Measurements from ENCODE around the gene PLPP7. TPM values are rescaled to one million over a fixed set of nuclear protein-coding genes. Genes with fewer than 3 reads are reported as not detected.
A peak's percentile ranks its signal among the peaks of the same experiment; 100 is the strongest.
"Not testable (repeated sequence)": the region's sequence is repeated elsewhere in the genome, so short reads cannot be mapped to it uniquely, and the experiment has no call there.

Gene PLPP7
- total RNA-seq (2012; rRNA removed), result 16.0 and 16.6 TPM in 2 replicates

DNA sequence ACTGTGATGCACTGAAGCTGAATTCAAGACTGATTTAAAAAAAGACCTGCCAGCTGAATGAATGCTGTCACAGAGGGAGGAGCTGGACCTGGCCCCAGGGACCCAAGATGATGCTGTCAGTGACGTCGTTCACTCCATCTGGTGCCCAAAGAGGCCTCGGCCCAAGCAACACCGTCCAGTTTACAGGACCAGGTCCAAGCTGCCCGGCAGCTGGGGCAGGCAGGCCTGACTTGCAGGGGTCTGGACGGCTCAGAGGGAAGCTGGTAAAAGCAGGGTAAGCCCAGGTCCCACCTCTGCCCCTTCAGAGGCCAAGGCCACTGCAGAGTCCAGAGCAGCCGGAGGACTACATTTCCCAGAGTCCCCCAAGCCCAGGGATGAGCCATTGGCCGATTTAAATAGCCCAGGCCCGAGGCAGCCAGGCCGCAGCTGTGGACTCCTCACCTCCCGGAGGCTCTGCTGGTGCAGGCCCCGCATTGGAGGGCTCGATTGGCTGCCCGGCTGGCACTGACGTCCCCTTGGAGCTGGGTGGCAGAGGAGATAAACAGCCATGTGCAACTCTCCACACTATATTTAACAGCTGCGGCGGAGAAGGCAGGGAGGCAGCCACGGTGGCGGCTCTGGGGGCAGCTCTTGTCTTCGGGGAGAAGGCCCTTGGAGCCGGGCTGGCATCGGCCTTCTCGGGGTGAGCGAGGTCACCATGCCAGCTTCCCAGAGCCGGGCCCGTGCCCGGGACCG lies at the start of gene PLPP7:
TSS of gene PLPP7 (plus strand) at position 423 of the 735 bp plus-strand sequence. CDS start at position 698, 275 bp downstream.
- peak within 1 kb of the TSS; percentile 86 for H3K9ac ChIP-seq (ENCODE audit: low read depth, low read length)
- H3K36me3 ChIP-seq (ENCODE audit: insufficient read depth, low read length), result no peaks in the 10 kb centered on the region
- no peaks in the 10 kb centered on the region for H3K27me3 ChIP-seq (ENCODE audit: control insufficient read depth, insufficient read depth, low read length)
- no peaks in the 10 kb centered on the region for H3K9me3 ChIP-seq (replicated peaks; ENCODE audit: low read length)
- peak within 1 kb of the TSS; percentile 73 for H3K4me3 ChIP-seq (ENCODE audit: low read length)
- H3K4me2 ChIP-seq (ENCODE audit: low read length), result peak within 1 kb of the TSS; percentile 93
- peaks cover 21% of the 10 kb centered on the region for H3K4me1 ChIP-seq (ENCODE audit: control insufficient read depth, insufficient read depth, low read length)

DNA sequence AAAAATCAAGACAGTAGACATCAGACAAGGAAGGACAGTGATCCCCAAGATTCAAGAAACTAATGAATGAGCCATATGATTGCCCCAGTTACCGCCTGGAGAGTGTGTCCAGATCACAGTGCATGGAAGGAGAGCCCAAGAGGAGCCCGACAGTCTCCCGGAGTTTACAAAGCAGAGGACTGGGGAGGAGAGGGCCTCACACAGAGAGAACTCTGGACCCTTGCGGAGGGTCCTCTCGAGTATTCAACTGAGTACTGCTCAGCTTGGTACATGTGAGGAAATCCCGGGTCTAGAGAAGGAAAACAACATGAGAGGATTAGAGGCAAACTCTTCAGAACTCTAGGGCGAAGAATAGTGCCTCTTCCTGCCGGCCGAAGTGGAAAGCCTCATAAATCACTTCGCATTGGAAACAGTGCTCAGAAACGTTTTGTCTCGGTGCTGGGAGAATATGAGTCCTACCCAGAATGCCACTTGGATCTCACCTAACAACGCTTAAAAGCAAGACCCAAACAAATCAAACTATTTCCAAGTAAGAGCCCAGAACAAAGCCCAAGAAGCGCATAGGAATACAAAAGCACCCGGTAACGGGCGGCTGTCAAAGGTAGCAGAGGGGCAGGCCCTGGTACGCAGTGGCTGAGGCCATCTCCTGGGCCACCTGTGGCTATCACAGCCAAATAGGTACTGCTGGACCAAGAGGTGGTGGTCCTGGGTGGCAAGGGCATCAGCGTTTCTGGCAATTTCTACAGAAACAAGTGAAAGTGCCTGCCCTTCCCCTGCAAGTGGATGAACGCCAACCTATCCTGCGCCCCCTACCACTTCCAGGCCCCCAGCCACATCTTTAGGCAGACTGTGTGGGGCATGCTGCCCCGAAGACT lies 49.2 kb upstream of the PLPP7 start:
- no peaks in the 10 kb centered on the region for H3K27me3 ChIP-seq (ENCODE audit: control insufficient read depth, insufficient read depth, low read length)
- H3K4me3 ChIP-seq (ENCODE audit: low read length), result no peak overlapping the region
- no peak overlapping the region for H3K4me2 ChIP-seq (ENCODE audit: low read length)
- no peaks in the 10 kb centered on the region for H3K9me3 ChIP-seq (replicated peaks; ENCODE audit: low read length)
- peaks cover 19% of the 10 kb centered on the region for H3K4me1 ChIP-seq (ENCODE audit: control insufficient read depth, insufficient read depth, low read length)
- no peak overlapping the region for H3K9ac ChIP-seq (ENCODE audit: low read depth, low read length)
- peaks cover 3% of the 10 kb centered on the region for H3K36me3 ChIP-seq (ENCODE audit: insufficient read depth, low read length)

DNA sequence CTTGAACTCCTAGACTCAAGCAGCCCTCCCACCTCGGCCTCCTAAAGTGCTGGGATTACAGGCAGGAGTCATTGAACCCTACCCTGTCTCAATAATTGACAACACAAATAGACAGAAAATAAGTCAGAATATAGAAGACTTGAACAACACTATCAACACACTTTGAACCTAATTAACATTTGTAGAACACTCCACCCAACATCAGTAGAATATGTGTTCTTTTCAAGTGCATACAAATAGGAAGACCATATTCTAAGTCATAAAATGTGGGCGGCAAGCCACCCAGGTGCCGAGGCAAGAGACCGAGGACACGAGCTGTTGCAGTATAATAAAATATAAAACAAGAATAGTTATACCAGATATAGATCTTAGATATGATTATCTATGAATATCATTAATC lies 45.2 kb upstream of the PLPP7 start:
- H3K4me1 ChIP-seq (ENCODE audit: control insufficient read depth, insufficient read depth, low read length); H3K4me3 ChIP-seq (ENCODE audit: low read length); H3K36me3 ChIP-seq (ENCODE audit: insufficient read depth, low read length); H3K4me2 ChIP-seq (ENCODE audit: low read length); H3K27me3 ChIP-seq (ENCODE audit: control insufficient read depth, insufficient read depth, low read length); H3K9ac ChIP-seq (ENCODE audit: low read depth, low read length); H3K9me3 ChIP-seq (replicated peaks; ENCODE audit: low read length): not testable (repeated sequence)

DNA sequence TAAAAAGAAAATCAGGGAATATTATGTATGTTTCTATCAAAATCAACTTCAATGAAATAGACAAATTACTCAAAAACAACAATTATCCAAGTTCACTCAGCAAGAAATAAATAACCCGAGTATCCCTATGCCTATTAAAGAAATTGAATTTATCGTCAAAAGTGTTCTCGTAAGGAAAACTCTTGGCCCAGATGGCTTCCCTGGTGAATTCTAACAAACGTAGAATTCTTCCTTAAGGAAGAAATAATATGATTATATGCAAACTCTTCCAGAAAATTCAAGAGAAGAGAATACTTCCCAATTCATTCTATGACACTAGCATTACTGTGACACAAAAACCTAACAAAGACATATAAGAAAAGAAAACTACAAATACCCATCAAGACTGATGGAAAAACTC lies 42.9 kb upstream of the PLPP7 start:
- no peaks in the 10 kb centered on the region for H3K4me1 ChIP-seq (ENCODE audit: control insufficient read depth, insufficient read depth, low read length)
- H3K9ac ChIP-seq (ENCODE audit: low read depth, low read length), result no peak overlapping the region
- no peak overlapping the region for H3K4me2 ChIP-seq (ENCODE audit: low read length)
- no peaks in the 10 kb centered on the region for H3K9me3 ChIP-seq (replicated peaks; ENCODE audit: low read length)
- no peaks in the 10 kb centered on the region for H3K36me3 ChIP-seq (ENCODE audit: insufficient read depth, low read length)
- H3K27me3 ChIP-seq (ENCODE audit: control insufficient read depth, insufficient read depth, low read length), result peaks cover 9% of the 10 kb centered on the region
- no peak overlapping the region for H3K4me3 ChIP-seq (ENCODE audit: low read length)

DNA sequence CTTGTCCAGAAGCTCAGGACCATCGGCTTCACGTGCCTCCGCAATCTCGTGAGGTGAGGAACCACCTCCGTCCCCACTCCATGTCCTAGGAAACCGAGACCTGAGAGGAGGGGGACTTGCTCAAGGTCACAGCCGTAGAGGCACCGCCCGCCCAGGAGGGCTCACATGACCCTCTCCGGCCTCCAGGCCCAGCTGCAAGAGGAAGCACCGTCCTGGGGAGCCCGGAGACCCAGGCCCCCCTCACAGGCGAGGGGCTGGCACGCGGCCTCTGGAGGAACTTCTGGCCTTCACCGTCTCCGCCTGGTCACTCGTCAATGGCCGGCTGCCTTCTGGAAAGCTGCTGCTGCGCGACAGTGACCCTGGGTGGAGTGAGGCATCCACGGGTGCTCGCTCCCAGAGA lies 37.4 kb upstream of the PLPP7 start:
- Histone ChIP-seq H3K9me3 (replicated peaks; ENCODE audit: low read length) (no peaks in the 10 kb centered on the region), H3K9ac (ENCODE audit: low read depth, low read length) (no peak overlapping the region), H3K4me3 (ENCODE audit: low read length) (no peak overlapping the region)

DNA sequence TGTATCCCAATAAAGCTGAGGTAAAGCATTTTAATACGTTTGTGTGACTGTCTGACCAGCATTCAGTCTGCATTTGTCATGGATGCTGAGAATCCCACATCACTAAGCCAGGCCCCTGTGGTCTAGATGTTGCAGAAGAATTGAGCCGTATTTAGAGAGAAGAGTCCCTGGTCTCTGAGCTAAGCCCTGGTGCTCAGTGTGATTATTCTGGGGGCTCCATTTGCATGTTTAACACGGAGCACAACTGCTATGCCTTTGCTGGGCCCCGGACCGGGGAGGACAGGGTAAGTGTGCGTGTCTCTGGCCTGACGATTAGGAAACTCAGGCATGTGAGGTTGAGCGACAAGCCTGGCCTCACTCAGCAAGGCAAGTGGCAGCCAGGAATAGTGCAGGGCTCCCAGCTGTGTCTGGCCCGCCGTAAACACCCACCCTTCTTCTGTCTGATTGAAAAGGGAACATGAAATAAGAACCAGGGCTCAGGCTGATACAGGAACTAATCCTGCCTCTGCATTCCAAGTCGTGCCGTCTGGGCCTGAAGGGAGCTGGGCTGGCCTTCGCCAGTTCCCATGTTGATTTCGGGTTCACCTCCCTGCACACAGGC lies 35.5 kb upstream of the PLPP7 start:
- no peak overlapping the region for H3K9ac ChIP-seq (ENCODE audit: low read depth, low read length)
- H3K9me3 ChIP-seq (replicated peaks; ENCODE audit: low read length), result no peaks in the 10 kb centered on the region

More for the DNA sequence above, 37.4 kb upstream of the PLPP7 start:
- no peaks in the 10 kb centered on the region for H3K36me3 ChIP-seq (ENCODE audit: insufficient read depth, low read length)
- peaks cover 3% of the 10 kb centered on the region for H3K27me3 ChIP-seq (ENCODE audit: control insufficient read depth, insufficient read depth, low read length)
- peaks cover 13% of the 10 kb centered on the region for H3K4me1 ChIP-seq (ENCODE audit: control insufficient read depth, insufficient read depth, low read length)
- no peak overlapping the region for H3K4me2 ChIP-seq (ENCODE audit: low read length)

DNA sequence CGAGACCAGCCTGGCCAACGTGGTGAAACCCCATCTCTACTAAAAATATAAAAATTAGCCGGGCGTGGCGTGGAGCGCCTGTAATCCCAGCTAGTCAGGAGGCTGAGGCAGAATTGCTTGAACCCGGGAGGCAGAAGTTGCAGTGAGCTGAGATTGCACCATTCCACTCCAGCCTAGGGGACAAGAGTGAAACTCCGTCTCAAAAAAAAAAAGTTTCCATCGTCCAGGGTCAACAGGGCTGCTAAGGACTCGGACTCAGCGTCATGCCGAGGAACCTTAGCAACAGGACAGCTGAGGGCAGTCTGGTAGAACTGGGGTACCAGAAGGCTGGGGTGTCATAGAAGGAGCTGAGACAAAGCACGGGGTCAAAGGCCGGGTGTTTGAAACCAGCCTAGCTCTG lies 34.9 kb upstream of the PLPP7 start:
- Histone ChIP-seq H3K4me3 (ENCODE audit: low read length) (no peak overlapping the region), H3K4me1 (ENCODE audit: control insufficient read depth, insufficient read depth, low read length) (peaks cover 13% of the 10 kb centered on the region), H3K4me2 (ENCODE audit: low read length) (no peak overlapping the region), H3K27me3 (ENCODE audit: control insufficient read depth, insufficient read depth, low read length) (no peaks in the 10 kb centered on the region), H3K36me3 (ENCODE audit: insufficient read depth, low read length) (no peaks in the 10 kb centered on the region), H3K9me3 (replicated peaks; ENCODE audit: low read length) (no peaks in the 10 kb centered on the region), H3K9ac (ENCODE audit: low read depth, low read length) (no peak overlapping the region)

More for the DNA sequence above, 35.5 kb upstream of the PLPP7 start:
- no peaks in the 10 kb centered on the region for H3K27me3 ChIP-seq (ENCODE audit: control insufficient read depth, insufficient read depth, low read length)
- no peak overlapping the region for H3K4me3 ChIP-seq (ENCODE audit: low read length)
- H3K4me2 ChIP-seq (ENCODE audit: low read length), result no peak overlapping the region
- peaks cover 13% of the 10 kb centered on the region for H3K4me1 ChIP-seq (ENCODE audit: control insufficient read depth, insufficient read depth, low read length)
- no peaks in the 10 kb centered on the region for H3K36me3 ChIP-seq (ENCODE audit: insufficient read depth, low read length)

DNA sequence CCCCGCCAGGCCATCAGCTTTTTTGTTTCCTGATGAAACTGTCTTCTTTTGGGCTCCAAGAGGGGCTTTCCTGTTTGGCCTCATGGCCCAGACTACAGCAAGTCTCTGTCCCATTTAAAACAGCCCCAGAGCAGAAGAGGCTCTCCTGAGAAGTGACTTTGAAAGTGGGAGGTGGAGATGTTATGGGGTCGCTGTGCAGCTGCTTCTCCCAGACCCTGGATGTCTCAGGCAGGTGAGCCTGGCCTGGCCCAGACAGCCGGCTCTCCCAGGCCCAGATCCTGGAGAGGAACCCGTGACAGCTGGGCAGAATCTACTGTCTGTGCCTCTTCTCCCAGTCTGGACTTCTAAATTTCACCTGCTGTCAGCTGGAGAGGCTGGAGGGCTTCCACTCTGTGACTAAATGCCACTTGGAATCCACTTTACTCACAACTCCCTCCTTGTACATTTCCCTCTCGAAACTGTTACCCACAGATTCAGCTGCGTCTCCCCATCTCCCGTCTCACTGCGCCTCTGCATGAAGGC lies 33.8 kb upstream of the PLPP7 start:
- Histone ChIP-seq H3K4me3 (ENCODE audit: low read length) (no peak overlapping the region), H3K9me3 (replicated peaks; ENCODE audit: low read length) (no peaks in the 10 kb centered on the region), H3K36me3 (ENCODE audit: insufficient read depth, low read length) (no peaks in the 10 kb centered on the region), H3K9ac (ENCODE audit: low read depth, low read length) (peak overlapping the region; percentile 0), H3K4me2 (ENCODE audit: low read length) (peak overlapping the region; percentile 30), H3K4me1 (ENCODE audit: control insufficient read depth, insufficient read depth, low read length) (peaks cover 13% of the 10 kb centered on the region), H3K27me3 (ENCODE audit: control insufficient read depth, insufficient read depth, low read length) (no peaks in the 10 kb centered on the region)

DNA sequence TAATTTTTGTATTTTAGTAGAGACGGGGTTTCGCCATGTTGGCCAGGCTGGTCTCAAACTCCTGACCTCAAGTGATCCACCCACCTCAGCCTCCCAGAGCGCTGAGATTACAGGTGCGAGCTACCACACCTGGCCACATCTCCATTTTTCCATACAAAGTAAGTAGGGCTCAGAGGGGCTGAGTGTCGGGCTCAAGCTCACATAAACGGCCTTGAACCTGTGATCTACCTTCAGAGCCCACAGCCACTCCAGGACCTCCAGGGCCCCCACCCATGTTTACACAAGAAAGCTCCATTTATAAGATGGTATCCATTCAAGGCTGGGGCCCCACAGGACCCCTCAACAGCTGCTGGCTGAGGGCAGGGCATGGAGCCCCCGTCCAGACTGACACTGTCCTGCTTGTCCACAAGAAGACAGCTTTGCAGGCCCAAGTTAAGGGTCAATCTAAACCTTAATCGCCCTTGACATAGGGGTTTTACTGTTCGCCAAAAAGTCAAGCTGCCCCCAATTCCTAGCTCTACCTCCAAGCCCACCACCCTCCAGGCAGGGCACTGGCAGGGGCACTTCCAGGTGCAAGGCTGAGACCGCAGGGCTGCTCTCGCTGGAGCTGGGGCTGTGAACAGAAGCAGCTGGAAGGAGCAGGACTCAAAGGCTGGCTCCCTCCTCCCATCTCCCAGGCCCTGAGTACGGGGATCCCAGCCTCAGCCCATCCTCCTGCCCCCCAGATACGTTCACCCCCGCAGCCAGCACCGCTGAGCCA lies 32.1 kb upstream of the PLPP7 start:
- Histone ChIP-seq H3K4me1 (ENCODE audit: control insufficient read depth, insufficient read depth, low read length) (peaks cover 13% of the 10 kb centered on the region), H3K36me3 (ENCODE audit: insufficient read depth, low read length) (no peaks in the 10 kb centered on the region), H3K9ac (ENCODE audit: low read depth, low read length) (no peak overlapping the region), H3K9me3 (replicated peaks; ENCODE audit: low read length) (no peaks in the 10 kb centered on the region), H3K27me3 (ENCODE audit: control insufficient read depth, insufficient read depth, low read length) (no peaks in the 10 kb centered on the region), H3K4me3 (ENCODE audit: low read length) (no peak overlapping the region), H3K4me2 (ENCODE audit: low read length) (no peak overlapping the region)

DNA sequence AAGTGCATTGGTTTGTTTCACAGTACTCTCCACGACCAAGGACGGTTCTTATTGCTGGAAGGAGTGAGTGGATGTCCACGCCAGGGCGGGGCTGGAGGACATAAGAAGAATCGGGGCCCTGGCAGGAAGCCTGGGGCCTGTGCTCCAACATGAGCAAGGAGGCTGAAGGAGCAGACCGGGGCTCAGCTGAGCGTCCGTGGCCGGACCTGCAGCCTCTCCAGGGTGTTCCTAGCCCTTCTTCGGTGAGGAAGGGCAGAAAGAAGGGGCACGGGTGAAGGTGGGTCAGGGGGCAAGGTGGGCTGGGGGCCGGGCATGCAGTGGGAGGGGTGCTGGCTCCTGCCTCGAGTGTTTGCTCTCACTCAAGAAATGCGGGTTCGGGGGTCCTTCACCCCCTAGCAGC lies 31.3 kb upstream of the PLPP7 start:
- H3K9ac ChIP-seq (ENCODE audit: low read depth, low read length), result no peak overlapping the region
- no peak overlapping the region for H3K4me2 ChIP-seq (ENCODE audit: low read length)
- H3K4me1 ChIP-seq (ENCODE audit: control insufficient read depth, insufficient read depth, low read length), result peaks cover 13% of the 10 kb centered on the region
- H3K9me3 ChIP-seq (replicated peaks; ENCODE audit: low read length), result no peaks in the 10 kb centered on the region
- no peak overlapping the region for H3K4me3 ChIP-seq (ENCODE audit: low read length)
- H3K36me3 ChIP-seq (ENCODE audit: insufficient read depth, low read length), result no peaks in the 10 kb centered on the region
- no peaks in the 10 kb centered on the region for H3K27me3 ChIP-seq (ENCODE audit: control insufficient read depth, insufficient read depth, low read length)
